Measurements from ENCODE around the gene ISG20L2.

Gene ISG20L2

GRCh38 chr1:156751451-156751756 lies 22.8 kb upstream of the ISG20L2 start, which contains the start of gene HDGF:
Gene HDGF (minus strand): TSS chr1:156751675. CDS start chr1:156751429, 246 bp downstream.
- Histone ChIP-seq H3K36me3 (peaks cover 43% of the 10 kb centered on the region), H3K4me3 (ENCODE audit: low read depth, low read length) (peak within 1 kb of the TSS; percentile 87), H3K27ac (peak within 1 kb of the TSS; percentile 99), H3K9me3 (ENCODE audit: severe bottlenecking) (no peaks in the 10 kb centered on the region), H3K27me3 (ENCODE audit: insufficient read depth, low read depth, severe bottlenecking) (no peaks in the 10 kb centered on the region)
- no peak for DNase-seq
- no peak for TF ChIP-seq CTCF (IDR thresholded peaks at IDR 0.05; ENCODE audit: low read depth, low read length)

- Histone ChIP-seq H3K9me3 (ENCODE audit: severe bottlenecking) (no peaks in the 10 kb centered on the region), H3K27ac (peak overlapping the region; percentile 99), H3K27me3 (ENCODE audit: insufficient read depth, low read depth, severe bottlenecking) (no peaks in the 10 kb centered on the region), H3K36me3 (peaks cover 49% of the 10 kb centered on the region), H3K4me3 (ENCODE audit: low read depth, low read length) (peak overlapping the region; percentile 87)
- no peak for TF ChIP-seq CTCF (IDR thresholded peaks at IDR 0.05; ENCODE audit: low read depth, low read length)
- peak; percentile 57 for DNase-seq
Observed at GRCh38 chr1:156750711-156751450, 22.3 kb upstream of the ISG20L2 start.

- TF ChIP-seq CTCF (IDR thresholded peaks at IDR 0.05; ENCODE audit: low read depth, low read length): no peak
- Histone ChIP-seq H3K4me3 (ENCODE audit: low read depth, low read length) (peak overlapping the region; percentile 87), H3K27ac (peak overlapping the region; percentile 99), H3K27me3 (ENCODE audit: insufficient read depth, low read depth, severe bottlenecking) (no peaks in the 10 kb centered on the region), H3K9me3 (ENCODE audit: severe bottlenecking) (no peaks in the 10 kb centered on the region), H3K36me3 (peaks cover 55% of the 10 kb centered on the region)
- peak; percentile 64 for DNase-seq
Observed at GRCh38 chr1:156750191-156750672, 21.7 kb upstream of the ISG20L2 start.

GRCh38 chr1:156749419-156750118 lies 21.0 kb upstream of the ISG20L2 start:
- no peak for TF ChIP-seq CTCF (IDR thresholded peaks at IDR 0.05; ENCODE audit: low read depth, low read length)
- Histone ChIP-seq H3K4me3 (ENCODE audit: low read depth, low read length) (peak overlapping the region; percentile 87), H3K9me3 (ENCODE audit: severe bottlenecking) (no peaks in the 10 kb centered on the region), H3K27me3 (ENCODE audit: insufficient read depth, low read depth, severe bottlenecking) (no peaks in the 10 kb centered on the region), H3K27ac (peak overlapping the region; percentile 99), H3K36me3 (peaks cover 59% of the 10 kb centered on the region)
- DNase-seq: no peak

- Histone ChIP-seq H3K36me3 (peaks cover 63% of the 10 kb centered on the region), H3K27me3 (ENCODE audit: insufficient read depth, low read depth, severe bottlenecking) (no peaks in the 10 kb centered on the region), H3K27ac (peak overlapping the region; percentile 99), H3K9me3 (ENCODE audit: severe bottlenecking) (no peaks in the 10 kb centered on the region), H3K4me3 (ENCODE audit: low read depth, low read length) (peak overlapping the region; percentile 87)
- no peak for TF ChIP-seq CTCF (IDR thresholded peaks at IDR 0.05; ENCODE audit: low read depth, low read length)
- DNase-seq: peak; percentile 51
Observed at GRCh38 chr1:156748670-156749418, 20.3 kb upstream of the ISG20L2 start.
